ENCODE data around the gene FANCG. TPM values are rescaled to one million over a fixed set of nuclear protein-coding genes. Genes with fewer than 3 reads are reported as not detected.

Gene FANCG
- total RNA-seq, 1 donor = 10.9 TPM

GRCh38 chr9:35096035-35096849 is 16.5 kb upstream of the FANCG start, which contains the start of gene PIGO:
PIGO (minus strand) TSS chr9:35096591; CDS start chr9:35095565, 1,026 bp downstream.
- Histone ChIP-seq H4K20me1 (ENCODE audit: insufficient read depth, low read length) (no peaks in the 10 kb centered on the region), H3K9me3 (ENCODE audit: low read depth, low read length) (no peaks in the 10 kb centered on the region), H2AFZ (ENCODE audit: low read length) (peak within 1 kb of the TSS; percentile 97), H3K4me3 (ENCODE audit: insufficient read depth, low read length) (peak within 1 kb of the TSS; percentile 98), H3K4me1 (ENCODE audit: insufficient read depth, low read length) (peaks cover 7% of the 10 kb centered on the region), H3K27me3 (ENCODE audit: insufficient read depth, low read length) (no peaks in the 10 kb centered on the region), H3K36me3 (ENCODE audit: insufficient read depth, low read length) (peaks cover 44% of the 10 kb centered on the region), H3K4me2 (ENCODE audit: insufficient read depth, low read length) (peak within 1 kb of the TSS; percentile 92), H3K27ac (ENCODE audit: low read depth, low read length) (peak within 1 kb of the TSS; percentile 97), H3K79me2 (ENCODE audit: insufficient read depth, low read length) (peaks cover 14% of the 10 kb centered on the region)
- DNase-seq (ENCODE audit: insufficient read length, low spot score, missing footprints) = peak; percentile 97
- TF ChIP-seq CTCF (IDR thresholded peaks at IDR 0.05; ENCODE audit: extremely low read depth, low read depth, low read length) = peak; percentile 73

- TF ChIP-seq CTCF (IDR thresholded peaks at IDR 0.05; ENCODE audit: extremely low read depth, low read depth, low read length) = no peak
- peaks cover 7% of the 10 kb centered on the region for H3K4me1 ChIP-seq (ENCODE audit: insufficient read depth, low read length)
- no peaks in the 10 kb centered on the region for H3K9me3 ChIP-seq (ENCODE audit: low read depth, low read length)
- no peak overlapping the region for H3K4me3 ChIP-seq (ENCODE audit: insufficient read depth, low read length)
- no peak overlapping the region for H2AFZ ChIP-seq (ENCODE audit: low read length)
- H3K27ac ChIP-seq (ENCODE audit: low read depth, low read length) = no peak overlapping the region
- peaks cover 12% of the 10 kb centered on the region for H3K79me2 ChIP-seq (ENCODE audit: insufficient read depth, low read length)
- H3K4me2 ChIP-seq (ENCODE audit: insufficient read depth, low read length) = no peak overlapping the region
- H3K27me3 ChIP-seq (ENCODE audit: insufficient read depth, low read length) = no peaks in the 10 kb centered on the region
- H4K20me1 ChIP-seq (ENCODE audit: insufficient read depth, low read length) = no peaks in the 10 kb centered on the region
- H3K36me3 ChIP-seq (ENCODE audit: insufficient read depth, low read length) = peaks cover 61% of the 10 kb centered on the region
- DNase-seq (ENCODE audit: insufficient read length, low spot score, missing footprints) = no peak
Observed at GRCh38 chr9:35091536-35091935, 11.8 kb upstream of the FANCG start.

- Histone ChIP-seq H4K20me1 (ENCODE audit: insufficient read depth, low read length) (no peaks in the 10 kb centered on the region), H3K36me3 (ENCODE audit: insufficient read depth, low read length) (peaks cover 61% of the 10 kb centered on the region), H3K4me3 (ENCODE audit: insufficient read depth, low read length) (no peak overlapping the region), H3K27me3 (ENCODE audit: insufficient read depth, low read length) (no peaks in the 10 kb centered on the region), H3K4me1 (ENCODE audit: insufficient read depth, low read length) (no peaks in the 10 kb centered on the region), H3K79me2 (ENCODE audit: insufficient read depth, low read length) (peaks cover 2% of the 10 kb centered on the region), H3K4me2 (ENCODE audit: insufficient read depth, low read length) (no peak overlapping the region), H3K9me3 (ENCODE audit: low read depth, low read length) (no peaks in the 10 kb centered on the region), H3K27ac (ENCODE audit: low read depth, low read length) (no peak overlapping the region), H2AFZ (ENCODE audit: low read length) (no peak overlapping the region)
- DNase-seq (ENCODE audit: insufficient read length, low spot score, missing footprints) = no peak
- no peak for TF ChIP-seq CTCF (IDR thresholded peaks at IDR 0.05; ENCODE audit: extremely low read depth, low read depth, low read length)
Observed at GRCh38 chr9:35089434-35089833, 9.7 kb upstream of the FANCG start.

GRCh38 chr9:35085078-35085477 is 5.3 kb upstream of the FANCG start:
- DNase-seq (ENCODE audit: insufficient read length, low spot score, missing footprints) = no peak
- H3K4me2 ChIP-seq (ENCODE audit: insufficient read depth, low read length) = no peak overlapping the region
- no peak for TF ChIP-seq CTCF (IDR thresholded peaks at IDR 0.05; ENCODE audit: extremely low read depth, low read depth, low read length)
- no peak overlapping the region for H3K27ac ChIP-seq (ENCODE audit: low read depth, low read length)
- H3K79me2 ChIP-seq (ENCODE audit: insufficient read depth, low read length) = no peaks in the 10 kb centered on the region
- H3K36me3 ChIP-seq (ENCODE audit: insufficient read depth, low read length) = peaks cover 26% of the 10 kb centered on the region
- H3K9me3 ChIP-seq (ENCODE audit: low read depth, low read length) = no peaks in the 10 kb centered on the region
- no peak overlapping the region for H3K4me3 ChIP-seq (ENCODE audit: insufficient read depth, low read length)
- H4K20me1 ChIP-seq (ENCODE audit: insufficient read depth, low read length) = no peaks in the 10 kb centered on the region
- no peak overlapping the region for H2AFZ ChIP-seq (ENCODE audit: low read length)
- H3K4me1 ChIP-seq (ENCODE audit: insufficient read depth, low read length) = no peaks in the 10 kb centered on the region
- no peaks in the 10 kb centered on the region for H3K27me3 ChIP-seq (ENCODE audit: insufficient read depth, low read length)
